ENCODE results near the gene OCRL.

Gene OCRL

DNA sequence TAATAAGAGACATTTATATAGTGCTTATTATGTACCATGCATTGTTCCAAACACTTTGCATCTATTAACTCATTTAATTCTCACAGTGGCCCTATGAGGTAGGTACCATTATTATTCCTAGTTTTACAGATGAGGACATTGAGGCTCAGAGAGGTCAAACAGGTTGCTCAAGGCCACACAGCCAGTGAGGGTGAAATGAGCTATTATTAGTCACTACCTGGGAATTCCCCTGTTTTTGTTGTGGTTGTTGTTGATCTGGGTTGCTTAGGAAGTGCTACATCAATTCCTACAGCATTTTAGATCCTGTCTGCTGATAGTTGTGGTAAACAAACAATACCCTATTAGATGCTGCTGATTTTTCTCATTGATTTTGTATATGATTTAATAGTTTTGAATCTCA lies 73.5 kb downstream of the OCRL start:
- H3K4me1 ChIP-seq (ENCODE audit: insufficient read depth, low read length): no peaks in the 10 kb centered on the region

DNA sequence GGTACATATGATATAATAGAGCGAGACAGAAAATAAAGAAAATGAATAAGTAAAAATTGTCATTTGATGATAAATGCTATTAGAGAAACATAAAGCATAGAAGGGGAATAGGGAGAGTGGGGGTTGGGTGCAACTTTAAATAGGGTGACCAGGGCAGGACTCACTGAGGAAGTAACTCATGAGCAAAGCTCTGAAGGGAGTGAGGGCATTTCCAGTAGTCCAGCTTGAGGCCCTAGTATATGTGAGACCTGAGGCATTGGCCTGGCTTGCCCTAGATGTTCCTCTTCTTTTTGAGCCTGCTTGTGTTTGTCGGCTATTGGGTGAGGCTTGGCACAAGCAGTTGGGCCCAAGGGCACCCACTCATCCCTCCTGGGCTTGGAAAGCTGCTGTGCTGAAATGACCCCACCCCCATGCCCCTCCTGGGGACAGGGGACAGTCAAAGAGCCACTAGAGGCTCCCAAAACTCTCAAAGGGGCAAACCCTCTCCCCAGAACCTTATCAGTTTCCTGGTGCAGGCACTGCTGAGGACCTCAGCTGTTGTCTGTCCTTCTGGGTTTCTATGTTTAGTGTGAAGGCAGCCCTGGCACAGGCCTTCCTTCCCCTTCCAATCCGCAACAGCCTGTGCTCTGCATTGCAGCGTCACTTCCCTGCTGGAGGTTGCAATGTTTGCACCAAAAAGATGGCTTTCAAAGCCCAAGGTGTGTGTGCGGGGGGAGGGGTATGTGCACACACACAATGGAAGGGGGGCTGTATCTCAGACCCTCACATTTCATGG lies 74.6 kb downstream of the OCRL start:
- H3K4me3 ChIP-seq (ENCODE audit: low read depth in 1 of 2, low read length in 2 of 2): no peak overlapping the region
- H3K9me3 ChIP-seq (ENCODE audit: low read length): no peaks in the 10 kb centered on the region
- no peak overlapping the region for H3K9ac ChIP-seq (ENCODE audit: low read length)
- H3K36me3 ChIP-seq (ENCODE audit: insufficient read depth, low read length): no peaks in the 10 kb centered on the region
- no peak overlapping the region for H3K27ac ChIP-seq (ENCODE audit: low read depth, low read length)
- peaks cover 0 to 8% of the 10 kb centered on the region in 2 donors for H3K27me3 ChIP-seq (ENCODE audit: control insufficient read depth in 1 of 2, insufficient read depth in 2 of 2, low read length in 2 of 2)
- H3K4me1 ChIP-seq (ENCODE audit: insufficient read depth, low read length): no peaks in the 10 kb centered on the region

More for the DNA sequence above, 73.5 kb downstream of the OCRL start:
- Histone ChIP-seq H3K27me3 (ENCODE audit: control insufficient read depth in 1 of 2, insufficient read depth in 2 of 2, low read length in 2 of 2) (peaks cover 0 to 8% of the 10 kb centered on the region in 2 donors), H3K27ac (ENCODE audit: low read depth, low read length) (no peak overlapping the region), H3K9me3 (ENCODE audit: low read length) (no peaks in the 10 kb centered on the region), H3K4me3 (ENCODE audit: low read depth in 1 of 2, low read length in 2 of 2) (no peak overlapping the region), H3K9ac (ENCODE audit: low read length) (no peak overlapping the region), H3K36me3 (ENCODE audit: insufficient read depth, low read length) (no peaks in the 10 kb centered on the region)

DNA sequence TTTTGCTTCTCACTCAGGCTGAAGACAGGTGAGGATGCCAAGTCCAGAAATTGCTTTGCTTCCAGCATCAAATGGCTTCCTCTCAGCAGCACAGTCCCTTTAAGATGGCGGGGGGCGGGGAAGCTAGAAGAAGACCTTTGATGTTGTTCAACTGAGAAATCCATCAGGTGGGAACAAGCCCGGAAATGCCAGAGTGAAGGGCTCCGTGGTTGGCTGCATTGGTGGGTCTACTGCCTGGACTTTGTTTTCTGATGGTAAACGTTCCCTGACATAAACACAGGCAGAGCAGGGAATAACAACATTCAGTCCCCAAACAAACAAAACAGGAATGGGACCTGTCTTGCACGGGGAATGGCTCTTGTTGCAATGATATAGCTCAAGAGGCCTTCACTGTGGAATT lies 77.4 kb downstream of the OCRL start:
- no peaks in the 10 kb centered on the region for H3K4me1 ChIP-seq (ENCODE audit: insufficient read depth, low read length)
- H3K27me3 ChIP-seq (ENCODE audit: control insufficient read depth in 1 of 2, insufficient read depth in 2 of 2, low read length in 2 of 2): peaks cover 0 to 13% of the 10 kb centered on the region in 2 donors
- no peaks in the 10 kb centered on the region for H3K9me3 ChIP-seq (ENCODE audit: low read length)
- no peaks in the 10 kb centered on the region for H3K36me3 ChIP-seq (ENCODE audit: insufficient read depth, low read length)
- H3K27ac ChIP-seq (ENCODE audit: low read depth, low read length): no peak overlapping the region
- H3K9ac ChIP-seq (ENCODE audit: low read length): no peak overlapping the region
- H3K4me3 ChIP-seq (ENCODE audit: low read depth in 1 of 2, low read length in 2 of 2): no peak overlapping the region

DNA sequence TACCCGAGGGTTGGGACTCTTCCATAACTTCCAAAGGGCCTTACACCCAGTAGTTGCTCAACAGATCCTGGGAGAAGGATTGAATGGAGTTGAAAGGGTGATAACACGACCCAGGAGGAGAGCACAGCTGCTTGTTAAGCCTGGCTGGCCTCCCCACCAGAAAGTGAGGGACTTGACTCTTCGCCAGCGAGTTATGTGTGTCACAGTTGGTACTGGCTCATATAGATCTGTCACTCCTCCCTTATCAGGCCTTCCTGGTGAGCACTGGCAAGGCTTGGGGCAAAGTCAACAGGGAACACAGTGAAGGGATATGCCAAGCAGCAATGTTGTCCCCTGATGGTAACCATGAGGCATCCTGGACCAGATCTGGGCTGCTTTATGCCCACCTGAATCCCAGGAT lies 78.9 kb downstream of the OCRL start:
- H3K4me1 ChIP-seq (ENCODE audit: insufficient read depth, low read length): no peaks in the 10 kb centered on the region
- no peaks in the 10 kb centered on the region for H3K9me3 ChIP-seq (ENCODE audit: low read length)
- H3K36me3 ChIP-seq (ENCODE audit: insufficient read depth, low read length): no peaks in the 10 kb centered on the region
- no peak overlapping the region for H3K9ac ChIP-seq (ENCODE audit: low read length)
- peaks cover 0 to 20% of the 10 kb centered on the region in 2 donors for H3K27me3 ChIP-seq (ENCODE audit: control insufficient read depth in 1 of 2, insufficient read depth in 2 of 2, low read length in 2 of 2)
- H3K27ac ChIP-seq (ENCODE audit: low read depth, low read length): no peak overlapping the region
- H3K4me3 ChIP-seq (ENCODE audit: low read depth in 1 of 2, low read length in 2 of 2): no peak overlapping the region

DNA sequence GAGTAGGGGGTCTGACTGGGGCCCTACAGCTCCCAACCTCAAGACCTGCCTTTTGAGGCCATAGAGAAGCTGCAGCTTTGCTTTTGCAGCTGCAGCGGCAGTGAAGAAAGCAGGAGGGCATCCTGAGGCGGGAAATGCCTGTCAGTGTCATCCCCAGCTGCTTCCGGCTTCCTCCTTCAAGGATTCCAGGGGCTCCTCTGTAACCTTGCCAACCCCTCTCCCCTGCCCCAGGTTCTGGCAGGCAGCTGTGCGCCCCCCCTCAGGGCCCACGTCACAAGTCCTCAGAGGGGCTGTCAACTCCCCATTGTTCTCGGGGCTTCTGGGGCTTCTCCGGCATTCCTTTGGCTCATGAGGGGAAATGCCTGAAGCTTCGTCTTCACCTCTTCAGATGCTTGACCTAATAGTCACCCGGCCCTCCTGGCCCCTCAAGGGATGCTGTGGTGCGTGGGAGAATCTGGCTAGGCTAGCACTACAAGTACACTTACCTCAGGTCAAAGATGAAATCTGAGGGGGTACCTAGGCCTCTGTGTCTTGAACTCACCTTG lies 82.8 kb downstream of the OCRL start:
- Histone ChIP-seq H3K27ac (ENCODE audit: low read depth, low read length) (no peak overlapping the region), H3K36me3 (ENCODE audit: insufficient read depth, low read length) (no peaks in the 10 kb centered on the region), H3K9me3 (ENCODE audit: low read length) (no peaks in the 10 kb centered on the region), H3K4me3 (ENCODE audit: low read depth in 1 of 2, low read length in 2 of 2) (no peak overlapping the region), H3K27me3 (ENCODE audit: control insufficient read depth in 1 of 2, insufficient read depth in 2 of 2, low read length in 2 of 2) (peaks cover 0 to 11% of the 10 kb centered on the region in 2 donors), H3K4me1 (ENCODE audit: insufficient read depth, low read length) (no peaks in the 10 kb centered on the region), H3K9ac (ENCODE audit: low read length) (no peak overlapping the region)

DNA sequence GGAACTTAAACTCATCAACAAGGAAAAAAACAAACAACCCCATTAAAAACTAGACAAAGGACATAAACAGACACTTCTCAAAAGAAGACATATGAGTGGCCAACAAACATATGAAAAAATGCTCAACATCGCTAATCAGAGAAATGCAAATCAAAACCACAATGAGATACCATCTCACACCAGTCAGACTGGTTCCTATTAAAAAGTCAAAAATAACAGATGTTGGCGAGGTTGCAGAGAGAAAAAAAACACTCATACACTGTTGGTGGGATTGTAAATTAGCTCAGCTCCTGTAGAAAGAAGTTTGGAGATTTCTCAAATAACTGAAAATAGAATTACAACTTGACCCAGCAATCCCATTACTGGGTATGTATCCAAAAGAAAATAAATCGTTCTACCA lies 86.0 kb downstream of the OCRL start:
- Histone ChIP-seq H3K4me1 (ENCODE audit: insufficient read depth, low read length) (no peaks in the 10 kb centered on the region), H3K27ac (ENCODE audit: low read depth, low read length) (no peak overlapping the region), H3K27me3 (ENCODE audit: control insufficient read depth in 1 of 2, insufficient read depth in 2 of 2, low read length in 2 of 2) (peaks cover 0 to 11% of the 10 kb centered on the region in 2 donors), H3K9me3 (ENCODE audit: low read length) (no peaks in the 10 kb centered on the region), H3K9ac (ENCODE audit: low read length) (no peak overlapping the region), H3K36me3 (ENCODE audit: insufficient read depth, low read length) (no peaks in the 10 kb centered on the region), H3K4me3 (ENCODE audit: low read depth in 1 of 2, low read length in 2 of 2) (no peak overlapping the region)

DNA sequence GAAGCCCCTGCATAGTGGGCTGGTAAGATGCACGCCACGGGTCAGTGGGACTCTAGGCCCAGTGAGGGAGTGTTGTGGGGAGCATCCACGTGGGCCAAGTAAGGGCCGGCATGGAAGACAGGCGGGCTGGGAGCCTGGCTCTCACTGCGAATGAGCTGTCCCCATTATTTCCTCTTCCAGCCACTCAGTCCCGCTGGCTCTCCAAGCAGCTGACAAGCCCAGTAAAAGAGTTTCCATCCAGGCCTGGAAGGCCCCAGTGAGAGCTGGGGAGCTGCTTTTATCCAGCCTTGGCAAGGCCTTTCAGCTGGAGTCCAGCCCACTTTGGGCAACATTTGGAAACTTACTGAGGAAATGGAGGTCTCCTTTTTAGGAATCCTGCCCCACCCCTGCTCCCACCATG lies 89.8 kb downstream of the OCRL start:
- Histone ChIP-seq H3K36me3 (ENCODE audit: insufficient read depth, low read length) (no peaks in the 10 kb centered on the region), H3K9me3 (ENCODE audit: low read length) (no peaks in the 10 kb centered on the region), H3K27me3 (ENCODE audit: control insufficient read depth in 1 of 2, insufficient read depth in 2 of 2, low read length in 2 of 2) (no peaks in the 10 kb centered on the region), H3K4me1 (ENCODE audit: insufficient read depth, low read length) (no peaks in the 10 kb centered on the region), H3K9ac (ENCODE audit: low read length) (no peak overlapping the region), H3K4me3 (ENCODE audit: low read depth in 1 of 2, low read length in 2 of 2) (no peak overlapping the region), H3K27ac (ENCODE audit: low read depth, low read length) (no peak overlapping the region)

DNA sequence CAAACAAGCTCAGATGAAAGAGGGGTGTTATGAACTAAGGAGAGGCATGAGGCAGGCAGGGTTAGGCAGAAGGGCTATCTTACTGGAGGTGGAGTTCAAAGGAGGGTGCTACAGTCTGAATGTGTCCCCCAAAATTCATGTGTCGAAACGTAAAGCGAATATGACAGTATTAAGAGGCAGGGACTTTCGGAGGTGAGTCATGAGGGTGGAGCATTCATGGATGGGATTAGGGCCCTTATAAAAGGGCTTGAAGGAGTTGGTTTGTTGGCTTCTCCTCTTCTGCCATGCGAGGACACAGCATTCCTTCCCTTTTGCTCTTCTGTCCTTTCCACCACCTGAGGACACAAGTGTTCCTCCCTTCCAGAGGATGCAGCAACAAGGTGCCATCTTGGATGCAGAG lies 91.8 kb downstream of the OCRL start:
- H3K9me3 ChIP-seq (ENCODE audit: low read length): no peaks in the 10 kb centered on the region
- no peaks in the 10 kb centered on the region for H3K36me3 ChIP-seq (ENCODE audit: insufficient read depth, low read length)
- H3K4me3 ChIP-seq (ENCODE audit: low read depth in 1 of 2, low read length in 2 of 2): no peak overlapping the region
- H3K27me3 ChIP-seq (ENCODE audit: control insufficient read depth in 1 of 2, insufficient read depth in 2 of 2, low read length in 2 of 2): no peaks in the 10 kb centered on the region
- no peak overlapping the region for H3K27ac ChIP-seq (ENCODE audit: low read depth, low read length)
- no peak overlapping the region for H3K9ac ChIP-seq (ENCODE audit: low read length)
- no peaks in the 10 kb centered on the region for H3K4me1 ChIP-seq (ENCODE audit: insufficient read depth, low read length)

DNA sequence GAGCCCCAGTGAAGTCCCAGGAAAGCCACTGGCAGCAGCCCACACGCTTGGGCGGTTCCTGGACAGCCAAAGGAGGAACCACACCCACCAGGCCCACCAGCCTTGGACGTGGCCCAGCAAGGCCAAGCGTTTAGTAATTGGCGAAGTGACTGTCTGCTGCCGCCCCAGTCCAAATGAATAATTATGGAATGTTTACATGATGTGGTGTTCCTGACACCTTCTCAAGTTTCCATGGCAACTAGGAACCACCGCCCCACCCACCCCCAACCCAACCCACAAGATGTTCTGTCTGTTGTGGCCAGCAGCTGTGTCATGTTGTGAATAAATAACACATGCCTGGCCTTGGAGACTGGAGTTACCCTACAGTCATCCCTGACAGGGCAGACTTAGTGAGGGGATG lies 92.4 kb downstream of the OCRL start:
- no peak overlapping the region for H3K9ac ChIP-seq (ENCODE audit: low read length)
- no peaks in the 10 kb centered on the region for H3K4me1 ChIP-seq (ENCODE audit: insufficient read depth, low read length)
- H3K9me3 ChIP-seq (ENCODE audit: low read length): no peaks in the 10 kb centered on the region

DNA sequence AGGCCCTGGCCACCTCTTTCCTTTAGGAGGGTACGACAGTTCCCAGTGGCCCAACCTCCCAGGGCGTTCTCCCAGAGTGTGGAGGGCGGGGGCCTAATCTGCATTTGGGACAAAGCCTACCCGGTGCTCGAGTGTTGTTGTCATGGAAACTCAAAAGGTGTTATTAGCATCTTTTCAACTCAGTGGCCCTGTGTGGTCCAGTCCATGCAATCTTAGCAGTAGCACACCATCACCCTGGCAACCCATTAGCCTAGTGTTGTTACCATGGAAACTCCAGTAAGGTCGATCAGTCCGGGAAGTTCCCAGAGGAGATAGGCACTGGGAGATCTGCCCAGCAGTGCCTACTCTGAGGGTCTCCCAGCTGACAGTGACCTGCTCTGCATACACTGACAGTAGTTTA lies 94.5 kb downstream of the OCRL start:
- H3K4me1 ChIP-seq (ENCODE audit: insufficient read depth, low read length): no peaks in the 10 kb centered on the region
- no peak overlapping the region for H3K4me3 ChIP-seq (ENCODE audit: low read depth in 1 of 2, low read length in 2 of 2)
- H3K27me3 ChIP-seq (ENCODE audit: control insufficient read depth in 1 of 2, insufficient read depth in 2 of 2, low read length in 2 of 2): no peaks in the 10 kb centered on the region
- H3K27ac ChIP-seq (ENCODE audit: low read depth, low read length): no peak overlapping the region
- H3K9me3 ChIP-seq (ENCODE audit: low read length): no peaks in the 10 kb centered on the region
- H3K36me3 ChIP-seq (ENCODE audit: insufficient read depth, low read length): no peaks in the 10 kb centered on the region
- H3K9ac ChIP-seq (ENCODE audit: low read length): no peak overlapping the region

More for the DNA sequence above, 92.4 kb downstream of the OCRL start:
- no peak overlapping the region for H3K4me3 ChIP-seq (ENCODE audit: low read depth in 1 of 2, low read length in 2 of 2)
- no peak overlapping the region for H3K27ac ChIP-seq (ENCODE audit: low read depth, low read length)
- H3K36me3 ChIP-seq (ENCODE audit: insufficient read depth, low read length): no peaks in the 10 kb centered on the region
- H3K27me3 ChIP-seq (ENCODE audit: control insufficient read depth in 1 of 2, insufficient read depth in 2 of 2, low read length in 2 of 2): no peaks in the 10 kb centered on the region

DNA sequence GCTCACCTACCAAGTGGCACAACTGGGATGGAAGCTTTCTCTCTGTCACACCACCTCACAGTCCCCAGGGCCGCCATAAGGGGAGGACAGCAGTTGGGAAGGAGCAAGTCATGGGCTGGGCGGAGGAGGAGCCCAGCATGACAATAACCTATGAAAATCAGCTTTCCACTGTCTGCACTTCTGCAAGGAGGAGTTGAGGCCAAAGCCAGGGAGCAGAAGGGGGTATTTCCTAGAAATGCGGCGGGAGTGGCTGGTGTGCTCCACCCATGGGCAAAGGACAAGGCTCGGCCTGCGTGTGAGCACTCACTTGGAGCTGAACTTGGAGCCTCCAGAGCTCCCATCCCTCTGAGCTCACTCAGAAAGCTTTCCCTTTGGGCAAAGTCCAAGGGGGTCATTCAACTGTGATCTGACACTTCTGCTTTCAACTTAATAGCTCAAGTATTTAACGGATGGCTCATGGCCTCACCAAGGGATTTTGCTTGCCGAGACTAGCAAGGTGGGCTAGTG lies 96.2 kb downstream of the OCRL start:
- Histone ChIP-seq H3K27ac (ENCODE audit: low read depth, low read length) (no peak overlapping the region), H3K27me3 (ENCODE audit: control insufficient read depth in 1 of 2, insufficient read depth in 2 of 2, low read length in 2 of 2) (no peaks in the 10 kb centered on the region), H3K4me1 (ENCODE audit: insufficient read depth, low read length) (no peaks in the 10 kb centered on the region), H3K9me3 (ENCODE audit: low read length) (no peaks in the 10 kb centered on the region), H3K9ac (ENCODE audit: low read length) (no peak overlapping the region), H3K4me3 (ENCODE audit: low read depth in 1 of 2, low read length in 2 of 2) (no peak overlapping the region), H3K36me3 (ENCODE audit: insufficient read depth, low read length) (no peaks in the 10 kb centered on the region)
